Chondrocyte (in vitro differentiated cells): Measurements from ENCODE around the gene LOXL1. TPM values are rescaled to one million over a fixed set of nuclear protein-coding genes. Genes with fewer than 3 reads are reported as not detected.

Experiments used
- DNase-seq: peaks from one replicate; pipeline ENCODE4 v3.0.0; 2021; ENCODE audit warnings: mixed read lengths, low spot score
- H3K27ac Mint-ChIP-seq: one replicate; pipeline ENCODE4 v1.8.0; 2021; ENCODE audit warnings: mild to moderate bottlenecking, moderate library complexity, mixed read lengths; ENCODE audit not compliant: unreplicated experiment
- H3K27me3 Mint-ChIP-seq: 2 replicates; pipeline ENCODE4 v1.8.0; 2021; ENCODE audit warnings: low read depth, mixed read lengths
- H3K36me3 Mint-ChIP-seq: 2 replicates; pipeline ENCODE4 v1.8.0; 2021; ENCODE audit warnings: low read depth, mixed read lengths
- H3K4me1 Mint-ChIP-seq: 2 replicates; pipeline ENCODE4 v1.8.0; 2021; ENCODE audit warnings: low read depth, mild to moderate bottlenecking, mixed read lengths
- H3K4me3 Mint-ChIP-seq: one replicate; pipeline ENCODE4 v1.8.0; 2021; ENCODE audit warnings: mild to moderate bottlenecking, moderate library complexity, mixed read lengths; ENCODE audit not compliant: unreplicated experiment
- H3K9me3 Mint-ChIP-seq: 2 replicates; pipeline ENCODE4 v1.8.0; 2021; ENCODE audit warnings: low read depth, mixed read lengths
- total RNA-seq: library from RNA; stranded (reverse); gene quantifications from 3 replicates; pipeline ENCODE4 v1.2.1, GENCODE V29; 2021
- TF ChIP-seq, protein P1 (sequence below): fragments of 200-600 bp; sonication (generic); IDR thresholded peaks from 2 replicates; pipeline ENCODE4 v1.5.0; 2021; ENCODE audit warnings: antibody characterized with exemption, mild to moderate bottlenecking, moderate library complexity

Gene LOXL1
- total RNA-seq, 1 donor from 2014 or later, result 428 TPM

DNA sequence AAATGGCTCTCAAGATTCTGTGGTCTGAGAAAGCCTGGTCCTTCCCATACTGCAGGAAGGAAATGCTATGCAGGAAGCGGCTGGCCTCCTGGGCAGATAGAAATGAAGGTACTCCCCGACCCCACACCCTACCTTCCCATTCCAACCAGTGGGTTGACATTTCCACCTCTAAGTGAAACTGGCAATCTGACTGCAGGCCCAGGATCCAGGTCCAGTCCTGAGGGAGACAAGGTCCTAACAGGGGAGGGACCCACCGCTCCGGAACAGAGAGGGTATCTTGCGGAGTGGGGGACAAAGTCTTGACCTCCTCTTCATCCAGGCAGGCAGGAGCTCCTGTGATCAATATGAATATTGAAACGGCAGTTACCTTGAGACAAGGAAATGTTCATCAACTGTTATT lies 6.6 kb upstream of the LOXL1 start:
- Mint-ChIP-seq H3K36me3 (peaks cover 25% of the 10 kb centered on the region), H3K9me3 (no peaks in the 10 kb centered on the region), H3K27me3 (no peaks in the 10 kb centered on the region)

DNA sequence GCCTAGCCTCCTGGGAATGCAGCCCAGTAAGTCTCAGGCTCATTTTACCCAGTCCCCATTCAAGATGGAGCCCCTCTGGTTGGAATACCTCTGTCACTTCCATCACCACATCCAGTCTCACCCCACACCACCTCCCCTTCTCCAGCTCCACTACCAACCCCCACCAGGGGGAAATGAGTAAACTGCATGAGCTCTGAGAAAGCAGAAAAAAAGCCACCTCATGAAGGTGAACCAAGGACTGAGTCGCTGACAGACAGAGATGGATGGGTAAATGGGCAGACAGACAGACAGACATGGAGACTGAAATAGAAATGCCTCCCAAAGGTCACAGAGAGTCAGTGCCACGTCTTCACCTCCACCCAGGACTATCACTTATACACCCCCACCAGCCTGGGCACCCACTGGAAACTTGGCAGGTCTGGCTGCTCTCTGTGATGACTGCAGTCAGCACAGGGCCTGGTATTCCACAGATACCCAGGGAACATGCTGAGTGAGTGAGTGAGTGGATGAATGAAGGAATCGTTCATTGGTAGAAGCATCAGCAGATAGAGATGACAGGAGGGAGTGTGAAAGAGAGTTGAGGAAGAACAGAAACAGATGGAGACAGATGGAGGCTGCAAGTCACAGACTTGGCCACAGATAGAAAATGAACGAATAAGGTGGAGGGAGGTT lies 4.9 kb upstream of the LOXL1 start:
- peak overlapping the region; percentile 90 for H3K27ac Mint-ChIP-seq
- H3K4me3 Mint-ChIP-seq, result peak overlapping the region; percentile 61
- H3K9me3 Mint-ChIP-seq, result no peaks in the 10 kb centered on the region
- H3K27me3 Mint-ChIP-seq, result no peaks in the 10 kb centered on the region
- TF ChIP-seq, protein P1, sequence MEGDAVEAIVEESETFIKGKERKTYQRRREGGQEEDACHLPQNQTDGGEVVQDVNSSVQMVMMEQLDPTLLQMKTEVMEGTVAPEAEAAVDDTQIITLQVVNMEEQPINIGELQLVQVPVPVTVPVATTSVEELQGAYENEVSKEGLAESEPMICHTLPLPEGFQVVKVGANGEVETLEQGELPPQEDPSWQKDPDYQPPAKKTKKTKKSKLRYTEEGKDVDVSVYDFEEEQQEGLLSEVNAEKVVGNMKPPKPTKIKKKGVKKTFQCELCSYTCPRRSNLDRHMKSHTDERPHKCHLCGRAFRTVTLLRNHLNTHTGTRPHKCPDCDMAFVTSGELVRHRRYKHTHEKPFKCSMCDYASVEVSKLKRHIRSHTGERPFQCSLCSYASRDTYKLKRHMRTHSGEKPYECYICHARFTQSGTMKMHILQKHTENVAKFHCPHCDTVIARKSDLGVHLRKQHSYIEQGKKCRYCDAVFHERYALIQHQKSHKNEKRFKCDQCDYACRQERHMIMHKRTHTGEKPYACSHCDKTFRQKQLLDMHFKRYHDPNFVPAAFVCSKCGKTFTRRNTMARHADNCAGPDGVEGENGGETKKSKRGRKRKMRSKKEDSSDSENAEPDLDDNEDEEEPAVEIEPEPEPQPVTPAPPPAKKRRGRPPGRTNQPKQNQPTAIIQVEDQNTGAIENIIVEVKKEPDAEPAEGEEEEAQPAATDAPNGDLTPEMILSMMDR, result no peak
- no peak for DNase-seq
- peaks cover 57% of the 10 kb centered on the region for H3K4me1 Mint-ChIP-seq
- H3K36me3 Mint-ChIP-seq, result peaks cover 17% of the 10 kb centered on the region

More for the DNA sequence above, 6.6 kb upstream of the LOXL1 start:
- Mint-ChIP-seq H3K4me3 (no peak overlapping the region), H3K27ac (no peak overlapping the region), H3K4me1 (peaks cover 43% of the 10 kb centered on the region)
- peak; percentile 42 for DNase-seq
- TF ChIP-seq, protein P1, result no peak

DNA sequence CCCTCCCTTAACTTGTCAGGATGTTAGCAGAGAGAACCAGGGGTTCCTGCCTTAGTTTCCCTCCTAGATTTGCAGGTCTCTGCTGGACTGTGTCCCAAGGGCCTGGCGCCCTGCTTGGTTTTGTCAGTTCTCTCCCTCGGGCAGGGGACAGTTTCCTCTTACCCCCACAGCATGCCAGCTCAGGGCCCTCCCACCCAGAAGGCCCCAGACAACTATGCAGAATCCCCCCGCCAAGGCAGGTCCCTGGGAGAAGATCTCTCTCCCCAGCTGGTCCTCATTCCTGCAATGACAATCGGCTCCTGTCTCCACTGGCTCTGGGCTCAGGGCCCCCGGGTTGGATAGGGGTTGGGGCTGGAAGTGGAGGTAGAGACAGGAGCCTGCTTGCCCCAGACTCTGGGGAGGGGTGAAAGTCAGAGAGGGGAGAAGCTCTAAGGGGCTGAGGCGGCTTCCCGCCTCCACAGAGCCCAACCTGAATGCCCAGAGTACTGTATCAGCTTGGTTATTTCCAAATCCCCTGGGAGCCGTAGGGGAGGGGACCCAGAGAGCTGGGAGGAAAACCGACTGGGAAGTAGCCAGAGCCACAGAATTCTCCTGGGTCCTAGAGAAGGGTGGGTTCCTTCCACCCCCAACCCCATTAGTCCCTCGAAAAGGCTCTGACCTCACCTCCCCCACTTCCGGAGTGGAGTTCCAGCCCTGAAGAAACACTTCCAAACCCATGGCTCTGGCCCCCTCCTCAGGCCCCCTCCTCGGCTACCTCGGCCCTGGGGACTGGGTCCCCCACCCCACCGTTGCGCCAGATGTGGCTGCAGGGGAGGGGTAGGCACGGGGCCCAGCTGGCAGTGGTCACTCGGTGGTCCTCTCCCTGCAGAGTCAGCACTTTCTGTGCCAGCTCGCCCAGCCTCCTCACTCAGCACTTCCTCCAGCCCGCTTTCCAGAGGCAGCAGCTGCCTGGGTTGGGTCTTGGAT lies 3.8 kb upstream of the LOXL1 start:
- Mint-ChIP-seq H3K9me3 (no peaks in the 10 kb centered on the region), H3K27ac (peak overlapping the region; percentile 90), H3K27me3 (no peaks in the 10 kb centered on the region), H3K36me3 (peaks cover 15% of the 10 kb centered on the region), H3K4me3 (peak overlapping the region; percentile 61), H3K4me1 (peaks cover 57% of the 10 kb centered on the region)
- DNase-seq, result peak; percentile 83
- TF ChIP-seq, protein P1, result no peak

DNA sequence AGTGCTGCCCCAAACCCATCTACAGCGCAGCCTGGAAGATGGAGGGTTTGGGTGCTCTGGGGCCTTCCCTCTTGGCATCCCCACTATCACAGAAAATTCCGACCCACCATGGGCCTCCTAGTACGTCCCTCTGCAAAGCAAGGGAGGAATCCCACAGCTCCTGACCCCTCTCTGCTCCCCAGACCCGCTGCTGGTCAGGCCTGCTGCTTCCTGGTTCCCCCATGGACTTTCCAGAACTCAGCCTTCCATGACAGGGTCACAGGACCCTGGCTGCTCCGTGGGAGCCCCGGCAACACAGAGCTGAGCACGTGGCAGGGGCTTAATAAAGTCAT lies 3.1 kb upstream of the LOXL1 start:
- Mint-ChIP-seq H3K27ac (peak overlapping the region; percentile 90), H3K9me3 (no peaks in the 10 kb centered on the region), H3K27me3 (no peaks in the 10 kb centered on the region), H3K4me3 (peak overlapping the region; percentile 61), H3K4me1 (peaks cover 58% of the 10 kb centered on the region), H3K36me3 (peaks cover 8% of the 10 kb centered on the region)
- peak; percentile 79 for DNase-seq
- TF ChIP-seq, protein P1, result no peak

DNA sequence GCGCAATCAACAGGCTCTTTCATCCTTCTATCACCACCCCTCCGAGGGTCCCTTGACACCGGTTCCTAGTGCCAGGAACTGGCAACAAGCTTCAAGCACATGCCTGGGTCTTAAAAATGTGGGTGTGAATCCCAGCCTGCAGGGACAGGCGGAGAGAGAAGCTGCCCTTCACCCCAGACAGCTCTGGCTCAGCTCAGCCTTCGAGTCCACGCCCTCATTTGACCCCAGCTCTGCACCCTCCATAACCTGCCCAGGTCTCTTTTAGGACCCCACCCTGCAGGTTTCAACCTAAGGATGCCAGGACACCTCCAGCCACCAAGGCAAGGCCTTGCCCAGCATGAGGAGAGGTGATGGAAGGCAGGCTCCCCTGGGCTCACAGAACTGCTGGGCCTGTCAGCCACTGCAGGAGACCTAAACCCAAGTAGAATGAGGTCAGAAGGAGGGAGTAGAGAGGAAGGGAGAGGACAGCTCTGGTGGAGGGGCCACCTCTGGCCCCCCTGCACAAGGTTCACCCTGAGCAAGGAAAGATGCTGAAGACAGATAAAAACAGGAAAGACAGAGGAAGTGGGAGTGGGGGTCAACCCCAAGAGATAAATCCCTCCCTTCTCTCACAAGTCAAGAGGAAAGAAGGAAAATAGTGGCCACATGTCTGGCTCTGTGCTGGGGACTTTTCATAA lies 2.6 kb upstream of the LOXL1 start:
- Mint-ChIP-seq H3K4me1 (peaks cover 61% of the 10 kb centered on the region), H3K27ac (peak overlapping the region; percentile 90), H3K36me3 (peaks cover 4% of the 10 kb centered on the region), H3K9me3 (no peaks in the 10 kb centered on the region), H3K4me3 (peak overlapping the region; percentile 38), H3K27me3 (no peaks in the 10 kb centered on the region)
- TF ChIP-seq, protein P1, result no peak
- DNase-seq, result peak; percentile 56
